ENCODE measurements around the gene TNFSF13B. TPM values are rescaled to one million over a fixed set of nuclear protein-coding genes. Genes with fewer than 3 reads are reported as not detected.

Gene TNFSF13B
- polyA plus RNA-seq, 1 donor from 2014 or later: 0.50 TPM

- Histone ChIP-seq H2AFZ (ENCODE audit: low read depth, low read length) (no peak overlapping the region), H3K27me3 (ENCODE audit: insufficient read depth, low read depth, low read length) (no peaks in the 10 kb centered on the region), H3K27ac (ENCODE audit: low read length) (no peak overlapping the region), H4K20me1 (ENCODE audit: insufficient read depth) (no peaks in the 10 kb centered on the region), H3F3A (ENCODE audit: insufficient read depth, low read length, poor library complexity, severe bottlenecking) (no peaks in the 10 kb centered on the region), H3K36me3 (ENCODE audit: insufficient read depth, low read length) (no peaks in the 10 kb centered on the region), H3K9me3 (ENCODE audit: low read length) (peaks cover 2% of the 10 kb centered on the region), H3K9ac (ENCODE audit: low read length) (no peak overlapping the region), H3K4me2 (ENCODE audit: low read length) (no peak overlapping the region), H3K79me2 (replicated peaks; ENCODE audit: insufficient read depth, low read length) (no peaks in the 10 kb centered on the region), H3K9me2 (ENCODE audit: insufficient read depth, low read length) (no peaks in the 10 kb centered on the region), H3K4me3 (ENCODE audit: low read length) (no peak overlapping the region)
- TF ChIP-seq EZH2 (IDR thresholded peaks at IDR 0.05; ENCODE audit: borderline replicate concordance, insufficient read depth, low read length, poor library complexity, severe bottlenecking) (no peak), POLR2AphosphoS5 (IDR thresholded peaks at IDR 0.05) (no peak), TAF1 (IDR thresholded peaks at IDR 0.05; ENCODE audit: low read depth) (no peak)
Measured at GRCh38 chr13:108328848-108329247, 59.3 kb downstream of the TNFSF13B start.

GRCh38 chr13:108332791-108333190, 63.3 kb downstream of the TNFSF13B start:
- H2AFZ ChIP-seq (ENCODE audit: low read depth, low read length): no peak overlapping the region
- H3K79me2 ChIP-seq (replicated peaks; ENCODE audit: insufficient read depth, low read length): no peaks in the 10 kb centered on the region

GRCh38 chr13:108342369-108343289, 73.1 kb downstream of the TNFSF13B start:
- Histone ChIP-seq H3F3A (ENCODE audit: insufficient read depth, low read length, poor library complexity, severe bottlenecking) (no peaks in the 10 kb centered on the region), H3K36me3 (ENCODE audit: insufficient read depth, low read length) (no peaks in the 10 kb centered on the region), H3K4me3 (ENCODE audit: low read length) (no peak overlapping the region), H3K9me3 (ENCODE audit: low read length) (no peaks in the 10 kb centered on the region), H3K9me2 (ENCODE audit: insufficient read depth, low read length) (no peaks in the 10 kb centered on the region), H2AFZ (ENCODE audit: low read depth, low read length) (no peak overlapping the region), H3K4me2 (ENCODE audit: low read length) (no peak overlapping the region), H3K27me3 (ENCODE audit: insufficient read depth, low read depth, low read length) (no peaks in the 10 kb centered on the region), H3K27ac (ENCODE audit: low read length) (no peak overlapping the region), H3K79me2 (replicated peaks; ENCODE audit: insufficient read depth, low read length) (no peaks in the 10 kb centered on the region), H4K20me1 (ENCODE audit: insufficient read depth) (no peaks in the 10 kb centered on the region), H3K9ac (ENCODE audit: low read length) (no peak overlapping the region)
- TF ChIP-seq REST (IDR thresholded peaks at IDR 0.05; ENCODE audit: borderline replicate concordance) (no peak), EZH2 (IDR thresholded peaks at IDR 0.05; ENCODE audit: borderline replicate concordance, insufficient read depth, low read length, poor library complexity, severe bottlenecking) (no peak), POLR2AphosphoS5 (IDR thresholded peaks at IDR 0.05) (no peak), SMC3 (conservative IDR thresholded peaks at IDR 0.05; ENCODE audit: poor library complexity) (peak; percentile 90), RAD21 (conservative IDR thresholded peaks at IDR 0.05) (peak; percentile 83), CTCF (IDR thresholded peaks at IDR 0.05; ENCODE audit: poor library complexity, severe bottlenecking) (peak; percentile 81)

More at GRCh38 chr13:108332791-108333190, 63.3 kb downstream of the TNFSF13B start:
- no peaks in the 10 kb centered on the region for H3K9me2 ChIP-seq (ENCODE audit: insufficient read depth, low read length)
- no peak overlapping the region for H3K4me2 ChIP-seq (ENCODE audit: low read length)
- no peak overlapping the region for H3K4me3 ChIP-seq (ENCODE audit: low read length)
- H3K27ac ChIP-seq (ENCODE audit: low read length): no peak overlapping the region
- H4K20me1 ChIP-seq (ENCODE audit: insufficient read depth): no peaks in the 10 kb centered on the region
- H3K36me3 ChIP-seq (ENCODE audit: insufficient read depth, low read length): no peaks in the 10 kb centered on the region
- H3F3A ChIP-seq (ENCODE audit: insufficient read depth, low read length, poor library complexity, severe bottlenecking): no peaks in the 10 kb centered on the region
- TF ChIP-seq POLR2AphosphoS5 (IDR thresholded peaks at IDR 0.05) (no peak), EP300 (conservative IDR thresholded peaks at IDR 0.05; ENCODE audit: poor library complexity, severe bottlenecking) (no peak), MXI1 (conservative IDR thresholded peaks at IDR 0.05; ENCODE audit: poor library complexity, severe bottlenecking) (no peak), RAD21 (conservative IDR thresholded peaks at IDR 0.05) (no peak)
- no peak overlapping the region for H3K9ac ChIP-seq (ENCODE audit: low read length)
- no peaks in the 10 kb centered on the region for H3K27me3 ChIP-seq (ENCODE audit: insufficient read depth, low read depth, low read length)
- H3K9me3 ChIP-seq (ENCODE audit: low read length): peaks cover 3% of the 10 kb centered on the region
